DOHH2 (cell line): ENCODE data around the gene ARX.

Experiments
- H3F3A ChIP-seq: fragments of 200-600 bp; sonication (generic), shearing (Covaris generic); 2 replicates; pipeline ENCODE4 v1.6.0; 2016; ENCODE audit warnings: antibody characterized with exemption, mild to moderate bottlenecking; ENCODE audit not compliant: control insufficient read depth, insufficient read depth
- H3K27ac ChIP-seq: fragments of 200-600 bp; sonication (generic); 2 replicates; pipeline ENCODE4 v1.5.1; 2014; ENCODE audit warnings: low read depth, mild to moderate bottlenecking, low read length, moderate library complexity
- H3K27me3 ChIP-seq: fragments of 200-600 bp; sonication (generic); 2 replicates; pipeline ENCODE4 v1.6.1; 2014; ENCODE audit warnings: mild to moderate bottlenecking, low read length, mixed read lengths; ENCODE audit not compliant: control insufficient read depth
- H3K36me3 ChIP-seq: fragments of 200-600 bp; sonication (generic); 2 replicates; pipeline ENCODE4 v1.6.1; 2014; ENCODE audit warnings: mild to moderate bottlenecking, low read length, moderate library complexity, mixed read lengths; ENCODE audit not compliant: control insufficient read depth
- H3K4me1 ChIP-seq: fragments of 200-600 bp; sonication (generic); 2 replicates; pipeline ENCODE4 v1.6.1; 2014; ENCODE audit warnings: mild to moderate bottlenecking, low read length, mixed read lengths; ENCODE audit not compliant: control insufficient read depth
- H3K4me2 ChIP-seq: fragments of 200-600 bp; sonication (generic); 2 replicates; pipeline ENCODE4 v1.6.0; 2014; ENCODE audit warnings: mild to moderate bottlenecking, low read length, moderate library complexity
- H3K4me3 ChIP-seq: fragments of 200-600 bp; sonication (generic); 2 replicates; pipeline ENCODE4 v1.5.1; 2014; ENCODE audit warnings: mild to moderate bottlenecking, low read length, mixed read lengths
- H3K79me2 ChIP-seq: fragments of 200-600 bp; sonication (generic); 2 replicates; pipeline ENCODE4 v1.6.1; 2014; ENCODE audit warnings: mild to moderate bottlenecking, low read length, mixed read lengths; ENCODE audit not compliant: control insufficient read depth
- H3K9me2 ChIP-seq: fragments of 200-600 bp; sonication (generic); replicated peaks from 2 replicates; pipeline ENCODE4 v1.6.1; 2014; ENCODE audit warnings: mild to moderate bottlenecking, low read length, mixed read lengths; ENCODE audit not compliant: control insufficient read depth
- H3K9me3 ChIP-seq: fragments of 200-600 bp; sonication (generic); 2 replicates; pipeline ENCODE4 v1.6.1; 2014; ENCODE audit warnings: antibody characterized with exemption, low read length, mixed read lengths; ENCODE audit not compliant: control insufficient read depth, insufficient read depth
- H4K20me1 ChIP-seq: fragments of 200-600 bp; sonication (generic); 2 replicates; pipeline ENCODE4 v1.6.0; 2014; ENCODE audit warnings: low read depth, mild to moderate bottlenecking, antibody characterized with exemption, low read length, moderate library complexity; ENCODE audit not compliant: control insufficient read depth, insufficient read depth
- CTCF ChIP-seq: fragments of 200-600 bp; sonication (generic); IDR thresholded peaks from one replicate; pipeline ENCODE4 v1.5.1; 2014; ENCODE audit warnings: antibody characterized with exemption, mild to moderate bottlenecking, low read depth, low read length; ENCODE audit not compliant: poor library complexity, severe bottlenecking
- EZH2phosphoT487 ChIP-seq: fragments of 200-600 bp; sonication (generic); IDR thresholded peaks from 2 replicates; pipeline ENCODE4 v1.6.1; 2017; ENCODE audit warnings: borderline replicate concordance, mild to moderate bottlenecking, antibody characterized with exemption, low read length, moderate library complexity, mixed read lengths

Gene ARX

GRCh38 chrX:25013632-25014365, 2.0 kb downstream of the ARX start:
- Histone ChIP-seq H3F3A (no peaks in the 10 kb centered on the region), H3K4me2 (0 out of 2 replicates have a peak overlapping the region, but pooled peaks have one; percentile 16), H3K79me2 (no peaks in the 10 kb centered on the region), H3K27me3 (peaks cover 30% of the 10 kb centered on the region), H3K4me1 (no peaks in the 10 kb centered on the region), H3K9me3 (no peaks in the 10 kb centered on the region), H3K4me3 (no peak overlapping the region), H3K9me2 (no peaks in the 10 kb centered on the region), H4K20me1 (no peaks in the 10 kb centered on the region), H3K27ac (no peak overlapping the region), H3K36me3 (no peaks in the 10 kb centered on the region)
- TF ChIP-seq EZH2phosphoT487 (no peak), CTCF (no peak)

DNA sequence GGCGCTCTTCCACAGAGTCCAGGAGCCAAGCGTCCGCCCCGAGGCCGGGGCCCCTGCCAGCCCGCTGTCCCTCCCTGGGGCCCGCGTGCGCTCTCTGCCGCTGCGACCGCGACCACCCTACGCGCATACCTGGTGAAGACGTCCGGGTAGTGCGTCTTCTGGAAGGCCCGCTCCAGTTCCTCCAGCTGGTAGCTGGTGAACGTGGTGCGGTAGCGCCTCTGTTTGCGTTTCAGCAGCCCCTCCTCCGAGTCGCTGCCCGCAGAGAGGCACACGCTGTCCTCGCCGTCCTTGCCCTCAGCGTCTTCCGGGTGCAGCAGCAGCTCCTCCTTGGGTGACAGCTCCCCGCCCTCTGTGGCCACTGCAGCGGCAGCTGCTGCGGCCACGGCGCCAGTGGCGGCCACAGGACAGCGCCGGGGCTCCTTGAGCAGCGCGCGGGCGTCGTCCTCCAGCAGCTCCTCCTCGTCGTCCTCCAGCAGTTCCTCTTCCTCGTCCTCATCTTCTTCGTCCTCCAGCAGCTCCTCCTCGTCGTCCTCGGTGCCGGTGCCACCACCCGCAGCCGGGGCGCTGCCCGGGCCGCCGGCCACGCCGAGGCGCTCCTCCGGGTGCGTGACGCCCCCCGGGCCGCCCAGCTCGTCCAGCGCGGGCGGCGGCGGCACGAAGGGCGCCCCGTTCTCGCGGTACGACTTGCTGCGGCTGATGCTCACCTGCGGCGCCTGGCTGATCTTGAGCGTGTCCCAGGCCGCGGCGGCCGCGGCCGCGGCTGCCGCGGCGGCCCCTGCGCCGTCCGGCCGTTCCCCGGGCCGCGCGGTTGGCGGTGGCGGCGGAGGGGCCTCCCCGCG, 2.8 kb downstream of the ARX start:
- Histone ChIP-seq H3K27me3 (peaks cover 30% of the 10 kb centered on the region), H3K9me2 (no peaks in the 10 kb centered on the region), H3K9me3 (no peaks in the 10 kb centered on the region), H3K36me3 (no peaks in the 10 kb centered on the region), H3F3A (no peaks in the 10 kb centered on the region), H3K27ac (no peak overlapping the region), H3K4me1 (no peaks in the 10 kb centered on the region), H3K79me2 (no peaks in the 10 kb centered on the region), H3K4me3 (no peak overlapping the region), H3K4me2 (no peak overlapping the region), H4K20me1 (no peaks in the 10 kb centered on the region)
- TF ChIP-seq EZH2phosphoT487 (no peak), CTCF (no peak)

DNA sequence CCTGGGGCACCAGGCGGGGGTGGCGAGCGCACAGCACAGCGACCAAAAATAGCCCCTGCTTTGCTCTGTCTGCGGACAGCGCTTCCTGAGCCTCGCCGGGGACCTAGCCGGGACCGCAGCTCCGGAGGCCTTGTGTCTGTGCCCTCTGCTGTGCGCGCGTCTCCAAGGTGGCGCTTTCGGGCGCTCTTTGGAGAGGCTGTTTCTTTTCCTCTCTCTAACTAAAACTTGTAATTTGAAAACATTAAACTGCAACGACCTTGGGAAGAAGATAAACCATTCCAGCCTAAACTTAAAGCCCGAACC, 3.4 kb downstream of the ARX start:
- no peak overlapping the region for H3K4me2 ChIP-seq
- H3K27me3 ChIP-seq: peaks cover 30% of the 10 kb centered on the region
- H3K79me2 ChIP-seq: no peaks in the 10 kb centered on the region
- TF ChIP-seq EZH2phosphoT487 (no peak), CTCF (no peak)
- no peaks in the 10 kb centered on the region for H3K36me3 ChIP-seq
- H3F3A ChIP-seq: no peaks in the 10 kb centered on the region
- no peaks in the 10 kb centered on the region for H3K4me1 ChIP-seq
- H3K9me2 ChIP-seq: no peaks in the 10 kb centered on the region
- no peaks in the 10 kb centered on the region for H3K9me3 ChIP-seq
- no peak overlapping the region for H3K4me3 ChIP-seq
- H4K20me1 ChIP-seq: no peaks in the 10 kb centered on the region
- no peak overlapping the region for H3K27ac ChIP-seq
